ENCODE measurements around the gene FCHSD2. TPM values are rescaled to one million over a fixed set of nuclear protein-coding genes. Genes with fewer than 3 reads are reported as not detected.

Gene FCHSD2
- total RNA-seq, 2 donors from 2014 or later: 56.5 to 75.3 TPM

GRCh38 chr11:72900013-72900412 lies 242.1 kb downstream of the FCHSD2 start:
- no peaks in the 10 kb centered on the region for H3K9me3 ChIP-seq
- H3K27me3 ChIP-seq (replicated peaks; ENCODE audit: insufficient read depth): no peaks in the 10 kb centered on the region
- H3K4me1 ChIP-seq (ENCODE audit: control insufficient read depth in 1 of 2, low read depth in 2 of 2): no peaks in the 10 kb centered on the region

GRCh38 chr11:72899238-72899637 lies 242.9 kb downstream of the FCHSD2 start:
- Histone ChIP-seq H3K4me3 (no peak overlapping the region), H3K9me3 (no peaks in the 10 kb centered on the region), H3K27me3 (replicated peaks; ENCODE audit: insufficient read depth) (no peaks in the 10 kb centered on the region), H3K4me1 (ENCODE audit: control insufficient read depth in 1 of 2, low read depth in 2 of 2) (no peaks in the 10 kb centered on the region), H3K36me3 (peaks cover 5% of the 10 kb centered on the region), H3K27ac (no peak overlapping the region)
- TF ChIP-seq CTCF (IDR thresholded peaks at IDR 0.05): no peak
- DNase-seq (ENCODE audit: low spot score) (no peak), ATAC-seq (ENCODE audit: insufficient number of reproducible peaks, low FRiP score, low read depth) (no peak)

More at GRCh38 chr11:72900013-72900412, 242.1 kb downstream of the FCHSD2 start:
- ATAC-seq (ENCODE audit: insufficient number of reproducible peaks, low FRiP score, low read depth) (no peak), DNase-seq (ENCODE audit: low spot score) (no peak)
- H3K4me3 ChIP-seq: no peak overlapping the region
- no peak overlapping the region for H3K27ac ChIP-seq
- no peak for TF ChIP-seq CTCF (IDR thresholded peaks at IDR 0.05)
- H3K36me3 ChIP-seq: peaks cover 5% of the 10 kb centered on the region

GRCh38 chr11:72897506-72897905 lies 244.6 kb downstream of the FCHSD2 start:
- no peak overlapping the region for H3K27ac ChIP-seq
- no peak for ATAC-seq (ENCODE audit: insufficient number of reproducible peaks, low FRiP score, low read depth)
- H3K27me3 ChIP-seq (replicated peaks; ENCODE audit: insufficient read depth): no peaks in the 10 kb centered on the region
- H3K9me3 ChIP-seq: no peaks in the 10 kb centered on the region
- no peak for DNase-seq (ENCODE audit: low spot score)
- H3K4me1 ChIP-seq (ENCODE audit: control insufficient read depth in 1 of 2, low read depth in 2 of 2): no peaks in the 10 kb centered on the region
- H3K4me3 ChIP-seq: no peak overlapping the region
- H3K36me3 ChIP-seq: peaks cover 5% of the 10 kb centered on the region
- TF ChIP-seq CTCF (IDR thresholded peaks at IDR 0.05): no peak

- Histone ChIP-seq H3K9me3 (no peaks in the 10 kb centered on the region), H3K4me3 (no peak overlapping the region), H3K4me1 (ENCODE audit: control insufficient read depth in 1 of 2, low read depth in 2 of 2) (no peaks in the 10 kb centered on the region), H3K27ac (no peak overlapping the region), H3K27me3 (replicated peaks; ENCODE audit: insufficient read depth) (no peaks in the 10 kb centered on the region), H3K36me3 (peaks cover 5% of the 10 kb centered on the region)
- ATAC-seq (ENCODE audit: insufficient number of reproducible peaks, low FRiP score, low read depth) (no peak), DNase-seq (ENCODE audit: low spot score) (no peak)
- TF ChIP-seq CTCF (IDR thresholded peaks at IDR 0.05): no peak
Measured at GRCh38 chr11:72896431-72896830, 245.7 kb downstream of the FCHSD2 start.

- Histone ChIP-seq H3K27me3 (replicated peaks; ENCODE audit: insufficient read depth) (no peaks in the 10 kb centered on the region), H3K4me3 (no peak overlapping the region), H3K36me3 (peaks cover 14% of the 10 kb centered on the region), H3K27ac (no peak overlapping the region), H3K4me1 (ENCODE audit: control insufficient read depth in 1 of 2, low read depth in 2 of 2) (no peaks in the 10 kb centered on the region), H3K9me3 (no peaks in the 10 kb centered on the region)
- TF ChIP-seq CTCF (IDR thresholded peaks at IDR 0.05): no peak
- ATAC-seq (ENCODE audit: insufficient number of reproducible peaks, low FRiP score, low read depth): no peak
- DNase-seq (ENCODE audit: low spot score): no peak
Measured at GRCh38 chr11:72890881-72891280, 251.2 kb downstream of the FCHSD2 start.

All from thoracic aorta (tissue), 2 donors.